ENCODE results near the gene SH3PXD2B. TPM values are rescaled to one million over a fixed set of nuclear protein-coding genes. Genes with fewer than 3 reads are reported as not detected.
A peak's percentile ranks its signal among the peaks of the same experiment; 100 is the strongest.

SH3PXD2B gene
- total and polyA plus RNA-seq, 2 of the 4 experiments (the other 2 are of a cell fraction), result 8.2 to 14.4 TPM

DNA sequence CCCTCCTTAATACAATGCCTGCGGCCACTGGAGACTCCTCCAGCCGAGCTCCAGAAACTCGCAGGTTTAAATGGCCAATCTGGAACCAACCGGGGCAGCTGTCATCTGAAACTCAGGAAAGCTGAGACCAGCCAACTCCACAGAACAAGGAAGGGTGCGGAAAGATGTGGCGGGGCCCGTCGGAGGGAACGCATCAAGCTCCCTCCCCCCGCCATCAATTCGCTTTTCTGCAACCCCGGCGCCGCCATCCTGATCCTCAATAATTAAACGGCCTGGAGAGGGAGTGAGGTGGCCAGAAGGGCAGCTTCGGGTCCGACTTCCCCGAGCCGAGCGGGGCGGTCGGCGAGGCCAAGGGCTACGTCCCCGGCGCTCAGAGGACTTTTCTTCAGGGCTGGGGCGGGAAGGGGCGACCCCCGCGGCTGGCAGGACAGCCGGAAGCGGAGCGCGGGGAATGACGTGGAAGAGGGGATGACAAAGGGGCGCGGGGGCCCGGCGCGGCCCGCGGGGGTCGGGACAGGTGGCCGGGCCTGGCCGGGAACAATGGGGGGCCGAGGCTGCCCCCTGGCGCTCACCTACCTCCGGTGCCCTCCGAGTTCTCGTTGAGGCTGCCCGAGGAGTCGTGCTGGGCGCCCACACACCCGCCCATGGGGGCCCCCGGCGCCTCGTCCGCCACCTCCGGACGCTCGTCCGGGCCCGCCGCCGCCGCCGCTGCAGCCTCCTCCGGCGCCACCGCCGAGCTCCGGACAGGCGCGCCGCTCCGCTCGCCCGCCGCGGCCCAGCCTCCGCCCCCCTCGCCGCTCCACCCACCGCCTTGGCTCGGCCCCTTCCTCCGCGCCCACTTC, 171.1 kb downstream of the SH3PXD2B start, which contains the start of gene UBTD2:
Gene UBTD2, minus strand, starts transcription at position 745 of the 842 bp plus-strand sequence. Its CDS starts 99 bp downstream, at position 646.
- Histone ChIP-seq H3K23ac (ENCODE audit: low read depth, low read length) (peak within 1 kb of the TSS; percentile 98), H3K4me1 (ENCODE audit: control insufficient read depth, insufficient read depth, low read length) (peaks cover 3% of the 10 kb centered on the region), H3K9me3 (ENCODE audit: control insufficient read depth, insufficient read depth, low read length) (no peaks in the 10 kb centered on the region), H2AK9ac (replicated peaks; ENCODE audit: low read depth, low read length, poor library complexity) (peak within 1 kb of the TSS; percentile 93), H4K20me1 (ENCODE audit: insufficient read depth, low read length) (peaks cover 48% of the 10 kb centered on the region), H2BK20ac (ENCODE audit: low read depth, low read length) (peak within 1 kb of the TSS; percentile 21; the same call in 1 of the 2 replicates), H2BK15ac (ENCODE audit: low read depth, low read length) (peak within 1 kb of the TSS; percentile 93), H3K9me1 (ENCODE audit: insufficient read depth, low read length) (peaks cover 7% of the 10 kb centered on the region; the same call in 1 of the 2 replicates), H3K27ac (ENCODE audit: insufficient read depth, low read length) (peak within 1 kb of the TSS; percentile 99), H3K56ac (ENCODE audit: extremely low read depth, insufficient read depth, low read length) (peak within 1 kb of the TSS; percentile 93), H3K14ac (replicated peaks; ENCODE audit: low read depth, low read length) (peak within 1 kb of the TSS; percentile 92), H2BK120ac (ENCODE audit: low read depth, low read length) (peak within 1 kb of the TSS; percentile 75), H2AK5ac (ENCODE audit: low read depth, low read length) (peak within 1 kb of the TSS; percentile 69), H3K9ac (ENCODE audit: low read depth, low read length) (peak within 1 kb of the TSS; percentile 99), H4K5ac (ENCODE audit: low read depth, low read length) (peak within 1 kb of the TSS; percentile 99), H3K27me3 (ENCODE audit: control insufficient read depth, insufficient read depth, low read length) (no peaks in the 10 kb centered on the region), H3K4ac (ENCODE audit: low read depth, low read length) (peak within 1 kb of the TSS; percentile 92), H3K4me3 (ENCODE audit: insufficient read depth, low read depth, low read length) (peak within 1 kb of the TSS; percentile 94), H3K18ac (ENCODE audit: low read depth, low read length) (peak within 1 kb of the TSS; percentile 99), H4K91ac (ENCODE audit: insufficient read depth, low read depth, low read length) (peak within 1 kb of the TSS; percentile 96), H3K4me2 (ENCODE audit: low read depth, low read length) (peak within 1 kb of the TSS; percentile 98), H3K36me3 (ENCODE audit: control insufficient read depth, insufficient read depth, low read length) (no peaks in the 10 kb centered on the region), H4K8ac (ENCODE audit: low read depth in 2 of 2, low read length in 2 of 2) (peak within 1 kb of the TSS; percentile 98), H2AFZ (replicated peaks; ENCODE audit: low read length, poor library complexity) (peak within 1 kb of the TSS; percentile 97), H3K79me1 (ENCODE audit: low read depth in 1 of 2, low read length in 2 of 2) (peaks cover 7 to 39% of the 10 kb centered on the region in 2 experiments; a peak in 3 of 4 replicates), H2BK5ac (ENCODE audit: low read depth, low read length, poor library complexity, severe bottlenecking) (peak within 1 kb of the TSS; percentile 96)
- peak; percentile 81 for TF ChIP-seq RFX5 (IDR thresholded peaks at IDR 0.05; ENCODE audit: low read depth, low read length)
- TF ChIP-seq MAZ (IDR thresholded peaks at IDR 0.05; ENCODE audit: borderline replicate concordance, low read depth, low read length), result 0 out of 2 replicates have a peak, but pooled peaks have one; percentile 31
- no peak for TF ChIP-seq RCOR1 (IDR thresholded peaks at IDR 0.05; ENCODE audit: insufficient replicate concordance, low read length)
- 0 out of 2 replicates have a peak, but pooled peaks have one; percentile 9 for TF ChIP-seq POLR2A (IDR thresholded peaks at IDR 0.05; ENCODE audit: low read depth, low read length)
- TF ChIP-seq, protein P1, sequence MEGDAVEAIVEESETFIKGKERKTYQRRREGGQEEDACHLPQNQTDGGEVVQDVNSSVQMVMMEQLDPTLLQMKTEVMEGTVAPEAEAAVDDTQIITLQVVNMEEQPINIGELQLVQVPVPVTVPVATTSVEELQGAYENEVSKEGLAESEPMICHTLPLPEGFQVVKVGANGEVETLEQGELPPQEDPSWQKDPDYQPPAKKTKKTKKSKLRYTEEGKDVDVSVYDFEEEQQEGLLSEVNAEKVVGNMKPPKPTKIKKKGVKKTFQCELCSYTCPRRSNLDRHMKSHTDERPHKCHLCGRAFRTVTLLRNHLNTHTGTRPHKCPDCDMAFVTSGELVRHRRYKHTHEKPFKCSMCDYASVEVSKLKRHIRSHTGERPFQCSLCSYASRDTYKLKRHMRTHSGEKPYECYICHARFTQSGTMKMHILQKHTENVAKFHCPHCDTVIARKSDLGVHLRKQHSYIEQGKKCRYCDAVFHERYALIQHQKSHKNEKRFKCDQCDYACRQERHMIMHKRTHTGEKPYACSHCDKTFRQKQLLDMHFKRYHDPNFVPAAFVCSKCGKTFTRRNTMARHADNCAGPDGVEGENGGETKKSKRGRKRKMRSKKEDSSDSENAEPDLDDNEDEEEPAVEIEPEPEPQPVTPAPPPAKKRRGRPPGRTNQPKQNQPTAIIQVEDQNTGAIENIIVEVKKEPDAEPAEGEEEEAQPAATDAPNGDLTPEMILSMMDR (conservative IDR thresholded peaks at IDR 0.05; ENCODE audit: low read depth, low read length), result peak; percentile 45
- peak; percentile 38 for TF ChIP-seq RAD21 (IDR thresholded peaks at IDR 0.05; ENCODE audit: low read length)
- TF ChIP-seq MXI1 (IDR thresholded peaks at IDR 0.05; ENCODE audit: borderline replicate concordance, low read depth, low read length), result peak; percentile 73; the same call in 1 of the 2 replicates
- TF ChIP-seq, protein P2, sequence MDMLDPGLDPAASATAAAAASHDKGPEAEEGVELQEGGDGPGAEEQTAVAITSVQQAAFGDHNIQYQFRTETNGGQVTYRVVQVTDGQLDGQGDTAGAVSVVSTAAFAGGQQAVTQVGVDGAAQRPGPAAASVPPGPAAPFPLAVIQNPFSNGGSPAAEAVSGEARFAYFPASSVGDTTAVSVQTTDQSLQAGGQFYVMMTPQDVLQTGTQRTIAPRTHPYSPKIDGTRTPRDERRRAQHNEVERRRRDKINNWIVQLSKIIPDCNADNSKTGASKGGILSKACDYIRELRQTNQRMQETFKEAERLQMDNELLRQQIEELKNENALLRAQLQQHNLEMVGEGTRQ (IDR thresholded peaks at IDR 0.05; ENCODE audit: low read depth, low read length), result no peak
- no TSS peak for BruUV-seq (replicated peaks)
- ATAC-seq (ENCODE audit: low read depth) (peak; percentile 86), DNase-seq (peak; percentile 70)
- intact Hi-C loops (cut with micrococcal nuclease) (loop anchor here (2.0 to 5.0 kb wide), 5 partner anchors 76 to 661 kb away; partner anchors contain the start of gene STK10), dilution Hi-C loops (cut with HindIII; ENCODE audit: low sequenced_read_pairs, unreplicated experiment) (no loop called here), in situ Hi-C loops (cut with MboI; ENCODE audit: low sequenced_read_pairs) (loop anchor here (10.0 to 25.0 kb wide), 2 partner anchors 178 to 871 kb away; partner anchors contain the start of gene FGF18)
- POLR2A ChIA-PET (ENCODE audit: unreplicated experiment), result interaction anchor here (0.7 to 1.0 kb wide), 2 partner anchors 8 to 169 kb away, joined by 3 read pairs; no protein-coding TSS in a partner anchor
- WGBS, 2 experiments (ENCODE audit: extremely low coverage in 2 of 2, insufficient read length in 1 of 2), result 5% methylated on average over 22 of the region's 87 CpGs; no CpG with 5 or more reads in 1 of the 2 experiments
- CTCF ChIA-PET, result interaction anchor here (0.6 to 2.4 kb wide), 10 partner anchors 10 to 120 kb away, joined by 3 to 6 read pairs (median 3); partner anchors contain the start of gene STK10

All from IMR-90 (cell line).